H1 (cell line): ENCODE measurements around the gene IST1.

Source experiments
- CTCF ChIP-seq, 3 experiments: IDR thresholded peaks; 1 replicate in 2 of 3; 2 replicates in 1 of 3; pipeline versions ENCODE4 v1.5.1 to v1.6.1; 2011; ENCODE audit warnings: low read length in 3 of 3, mild to moderate bottlenecking in 3 of 3, inconsistent platforms in 2 of 3, low read depth in 1 of 3, moderate library complexity in 1 of 3; ENCODE audit not compliant: insufficient read depth in 1 of 3; ENCODE audit errors: control extremely low read depth in 1 of 3
- EZH2 ChIP-seq: fragments of 200-600 bp; sonication (generic); IDR thresholded peaks from 2 replicates; pipeline ENCODE4 v1.7.1; 2012; ENCODE audit warnings: low read depth, mild to moderate bottlenecking, moderate library complexity, low read length, inconsistent platforms; ENCODE audit not compliant: severe bottlenecking
- POLR2A ChIP-seq, 2 experiments: IDR thresholded peaks; 1 replicate in 1 of 2; 2 replicates in 1 of 2; pipeline ENCODE4 v1.6.1; 2011; ENCODE audit warnings: low read depth in 2 of 2, low read length in 2 of 2, mild to moderate bottlenecking in 2 of 2; ENCODE audit errors: control extremely low read depth in 1 of 2
- POLR2AphosphoS5 ChIP-seq: IDR thresholded peaks from 2 replicates; pipeline ENCODE4 v1.6.1; 2011; ENCODE audit warnings: low read depth, low read length
- RNF2 ChIP-seq: fragments of 200-900, 300-1000 bp; sonication (generic); IDR thresholded peaks from 2 replicates; pipeline ENCODE4 v1.7.1; 2016; ENCODE audit warnings: borderline replicate concordance, low read depth, mild to moderate bottlenecking, antibody characterized with exemption, low read length; ENCODE audit not compliant: poor library complexity, severe bottlenecking; ENCODE audit errors: missing control alignments

- TF ChIP-seq CTCF (IDR thresholded peaks at IDR 0.05; ENCODE audit: control extremely low read depth in 1 of 3, insufficient read depth in 1 of 3, low read depth in 1 of 3, low read length in 3 of 3) (no peak), EZH2 (no peak), POLR2AphosphoS5 (no peak), POLR2A (IDR thresholded peaks at IDR 0.05; ENCODE audit: control extremely low read depth in 1 of 2, low read depth in 2 of 2, low read length in 2 of 2) (no peak), RNF2 (no peak)
Measured at GRCh38 chr16:71927383-71927782, 32.1 kb downstream of the IST1 start.
